ENCODE data around the gene SETX.

- TF ChIP-seq, protein P1, sequence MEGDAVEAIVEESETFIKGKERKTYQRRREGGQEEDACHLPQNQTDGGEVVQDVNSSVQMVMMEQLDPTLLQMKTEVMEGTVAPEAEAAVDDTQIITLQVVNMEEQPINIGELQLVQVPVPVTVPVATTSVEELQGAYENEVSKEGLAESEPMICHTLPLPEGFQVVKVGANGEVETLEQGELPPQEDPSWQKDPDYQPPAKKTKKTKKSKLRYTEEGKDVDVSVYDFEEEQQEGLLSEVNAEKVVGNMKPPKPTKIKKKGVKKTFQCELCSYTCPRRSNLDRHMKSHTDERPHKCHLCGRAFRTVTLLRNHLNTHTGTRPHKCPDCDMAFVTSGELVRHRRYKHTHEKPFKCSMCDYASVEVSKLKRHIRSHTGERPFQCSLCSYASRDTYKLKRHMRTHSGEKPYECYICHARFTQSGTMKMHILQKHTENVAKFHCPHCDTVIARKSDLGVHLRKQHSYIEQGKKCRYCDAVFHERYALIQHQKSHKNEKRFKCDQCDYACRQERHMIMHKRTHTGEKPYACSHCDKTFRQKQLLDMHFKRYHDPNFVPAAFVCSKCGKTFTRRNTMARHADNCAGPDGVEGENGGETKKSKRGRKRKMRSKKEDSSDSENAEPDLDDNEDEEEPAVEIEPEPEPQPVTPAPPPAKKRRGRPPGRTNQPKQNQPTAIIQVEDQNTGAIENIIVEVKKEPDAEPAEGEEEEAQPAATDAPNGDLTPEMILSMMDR (IDR thresholded peaks at IDR 0.05), result no peak
- no peak for TF ChIP-seq EZH2 (IDR thresholded peaks at IDR 0.05; ENCODE audit: borderline replicate concordance, insufficient read depth, low read depth, low read length, poor library complexity, severe bottlenecking)
Measured at GRCh38 chr9:132283165-132283564, 71.6 kb downstream of the SETX start.

Data from B cell (primary cell).